Measurements from ENCODE around the gene ENPP7.
A peak's percentile ranks its signal among the peaks of the same experiment; 100 is the strongest.

Gene ENPP7

GRCh38 chr17:79732804-79733691 is 2.3 kb downstream of the ENPP7 start:
- DNase-seq = no peak

GRCh38 chr17:79733692-79734070 is 2.9 kb downstream of the ENPP7 start:
- DNase-seq = no peak

- DNase-seq = no peak
These were observed 4.4 kb downstream of the ENPP7 start for GRCh38 chr17:79735096-79735495.

- DNase-seq = no peak
These were observed 6.5 kb downstream of the ENPP7 start for GRCh38 chr17:79737046-79737921.

- no peak for DNase-seq
These were observed 7.3 kb downstream of the ENPP7 start for GRCh38 chr17:79737922-79738578.

GRCh38 chr17:79738643-79739042 is 7.9 kb downstream of the ENPP7 start:
- no peak for DNase-seq

- no peak for DNase-seq
These were observed 8.7 kb downstream of the ENPP7 start for GRCh38 chr17:79739148-79740062.

- no peak for DNase-seq
These were observed 9.7 kb downstream of the ENPP7 start for GRCh38 chr17:79740413-79740812.

- DNase-seq = no peak
These were observed 10.6 kb downstream of the ENPP7 start for GRCh38 chr17:79741401-79741750.

- peak; percentile 77 for DNase-seq
These were observed 11.2 kb downstream of the ENPP7 start for GRCh38 chr17:79741751-79742588.

- DNase-seq = no peak
These were observed 11.8 kb downstream of the ENPP7 start for GRCh38 chr17:79742589-79742918.

GRCh38 chr17:79742951-79743476 is 12.3 kb downstream of the ENPP7 start:
- no peak for DNase-seq

- DNase-seq = no peak
These were observed 12.9 kb downstream of the ENPP7 start for GRCh38 chr17:79743614-79744013.

GRCh38 chr17:79745641-79746105 is 14.9 kb downstream of the ENPP7 start:
- DNase-seq = no peak

GRCh38 chr17:79746889-79747507 is 16.3 kb downstream of the ENPP7 start:
- no peak for DNase-seq

- no peak for DNase-seq
These were observed 17.0 kb downstream of the ENPP7 start for GRCh38 chr17:79747508-79748294.

- DNase-seq = no peak
These were observed 17.8 kb downstream of the ENPP7 start for GRCh38 chr17:79748295-79749099.

- no peak for DNase-seq
These were observed 18.5 kb downstream of the ENPP7 start for GRCh38 chr17:79749156-79749815.

All from activated naive CD4-positive, alpha-beta T cell treated with Interleukin-2 at 50 U/mL for 16 hours (primary cell).